H9 (cell line): ENCODE results near the gene SLC26A9. TPM values are rescaled to one million over a fixed set of nuclear protein-coding genes. Genes with fewer than 3 reads are reported as not detected.

Experiments used
- DNase-seq: peaks from one replicate; pipeline ENCODE4 v3.0.0-alpha.2; 2017
- H2AFZ ChIP-seq: one replicate; pipeline ENCODE4 v1.6.1; 2013; ENCODE audit warnings: mild to moderate bottlenecking, low read length, control low read depth, moderate library complexity
- H2AK5ac ChIP-seq: 2 replicates; pipeline ENCODE4 v1.6.1; 2013; ENCODE audit warnings: low read length, control low read depth, mixed read lengths; ENCODE audit not compliant: insufficient read length
- H2BK120ac ChIP-seq: one replicate; pipeline ENCODE4 v1.6.1; 2013; ENCODE audit warnings: low read depth, mild to moderate bottlenecking, low read length, control low read depth, inconsistent platforms; ENCODE audit not compliant: poor library complexity, severe bottlenecking
- H2BK12ac ChIP-seq: 2 replicates; pipeline ENCODE4 v1.6.1; 2013; ENCODE audit warnings: low read length, control low read depth, mixed read lengths, low read depth; ENCODE audit not compliant: insufficient read length
- H2BK15ac ChIP-seq: 2 replicates; pipeline ENCODE4 v1.6.1; 2013; ENCODE audit warnings: low read depth, low read length, control low read depth
- H2BK20ac ChIP-seq: one replicate; pipeline ENCODE4 v1.6.1; 2013; ENCODE audit warnings: low read depth, mild to moderate bottlenecking, low read length, control low read depth, inconsistent platforms; ENCODE audit not compliant: poor library complexity, severe bottlenecking
- H2BK5ac ChIP-seq: 2 replicates; pipeline ENCODE4 v1.6.1; 2013; ENCODE audit warnings: low read length, control low read depth, mixed read lengths; ENCODE audit not compliant: insufficient read length
- H3K14ac ChIP-seq: 2 replicates; pipeline ENCODE4 v1.6.1; 2013; ENCODE audit warnings: low read length, control low read depth; ENCODE audit not compliant: insufficient read depth
- H3K18ac ChIP-seq: 2 replicates; pipeline ENCODE4 v1.6.1; 2013; ENCODE audit warnings: low read depth, mild to moderate bottlenecking, mixed read lengths, low read length, control low read depth; ENCODE audit not compliant: insufficient read length
- H3K23ac ChIP-seq: 2 replicates; pipeline ENCODE4 v1.6.1; 2013; ENCODE audit warnings: low read length, control low read depth, mixed read lengths, low read depth; ENCODE audit not compliant: insufficient read length
- H3K23me2 ChIP-seq: 2 replicates; pipeline ENCODE4 v1.6.1; 2013; ENCODE audit warnings: low read depth, mild to moderate bottlenecking, mixed read lengths, low read length, control low read depth; ENCODE audit not compliant: insufficient read length, poor library complexity, severe bottlenecking
- H3K27ac ChIP-seq: 2 replicates; pipeline ENCODE4 v1.5.1; 2013; ENCODE audit warnings: low read length, control low read depth, mixed read lengths, low read depth; ENCODE audit not compliant: insufficient read length
- H3K27me3 ChIP-seq: 2 replicates; pipeline ENCODE4 v1.6.1; 2013; ENCODE audit warnings: low read length, control low read depth, inconsistent platforms; ENCODE audit not compliant: insufficient read depth
- H3K4ac ChIP-seq: 2 replicates; pipeline ENCODE4 v1.6.1; 2013; ENCODE audit warnings: low read depth, mild to moderate bottlenecking, control low read depth, inconsistent platforms, low read length, moderate library complexity
- H3K4me1 ChIP-seq: 2 replicates; pipeline ENCODE4 v1.6.1; 2013; ENCODE audit warnings: low read length, control low read depth, inconsistent platforms; ENCODE audit not compliant: insufficient read depth
- H3K4me2 ChIP-seq: 2 replicates; pipeline ENCODE4 v1.6.1; 2013; ENCODE audit warnings: low read length, control low read depth, mixed read lengths; ENCODE audit not compliant: insufficient read length, insufficient read depth
- H3K56ac ChIP-seq: 2 replicates; pipeline ENCODE4 v1.6.1; 2013; ENCODE audit warnings: low read depth, mild to moderate bottlenecking, mixed read lengths, low read length, control low read depth; ENCODE audit not compliant: insufficient read length
- H3K79me1 ChIP-seq: 2 replicates; pipeline ENCODE4 v1.6.1; 2013; ENCODE audit warnings: low read depth, mild to moderate bottlenecking, moderate library complexity, low read length, control low read depth, inconsistent platforms; ENCODE audit not compliant: insufficient read depth, poor library complexity, severe bottlenecking
- H3K79me2 ChIP-seq: 2 replicates; pipeline ENCODE4 v1.6.1; 2013; ENCODE audit warnings: low read length, control low read depth, inconsistent platforms; ENCODE audit not compliant: insufficient read depth
- H3K9ac ChIP-seq: 2 replicates; pipeline ENCODE4 v1.6.1; 2013; ENCODE audit warnings: low read length, control low read depth, mixed read lengths; ENCODE audit not compliant: insufficient read length; ENCODE audit errors: extremely low read depth
- H3K9me3 ChIP-seq: one replicate; pipeline ENCODE4 v1.6.1; 2013; ENCODE audit warnings: low read depth, low read length, inconsistent platforms; ENCODE audit not compliant: control insufficient read depth
- H3T11ph ChIP-seq: one replicate; pipeline ENCODE4 v1.6.1; 2013; ENCODE audit warnings: mild to moderate bottlenecking, low read length, control low read depth, inconsistent platforms
- H4K20me1 ChIP-seq: one replicate; pipeline ENCODE4 v1.6.1; 2013; ENCODE audit not compliant: control insufficient read depth, insufficient read length, insufficient read depth
- H4K5ac ChIP-seq: 2 replicates; pipeline ENCODE4 v1.6.1; 2013; ENCODE audit warnings: low read depth, mild to moderate bottlenecking, mixed read lengths, low read length, control low read depth; ENCODE audit not compliant: insufficient read length
- H4K8ac ChIP-seq: replicated peaks from 2 replicates; pipeline ENCODE4 v1.6.1; 2013; ENCODE audit warnings: low read length, control low read depth, mixed read lengths, low read depth; ENCODE audit not compliant: insufficient read length
- H4K91ac ChIP-seq: 2 replicates; pipeline ENCODE4 v1.6.1; 2013; ENCODE audit warnings: low read depth, mild to moderate bottlenecking, moderate library complexity, mixed read lengths, low read length, control low read depth; ENCODE audit not compliant: insufficient read length
- H3K27ac Mint-ChIP-seq, 3 experiments: 2 replicates in 2 of 3; 3 replicates in 1 of 3; pipeline ENCODE4 v1.8.0; 2020 to 2021; ENCODE audit warnings: mixed read lengths in 3 of 3, mild to moderate bottlenecking in 1 of 3, moderate library complexity in 1 of 3
- H3K27me3 Mint-ChIP-seq: 2 replicates; pipeline ENCODE4 v1.8.0; 2021; ENCODE audit warnings: low read depth, mild to moderate bottlenecking, moderate library complexity, mixed read lengths
- H3K36me3 Mint-ChIP-seq, 3 experiments: 2 replicates in 2 of 3; 3 replicates in 1 of 3; pipeline ENCODE4 v1.8.0; 2020 to 2021; ENCODE audit warnings: low read depth in 3 of 3, mixed read lengths in 3 of 3; ENCODE audit not compliant: insufficient read depth in 1 of 3
- H3K4me1 Mint-ChIP-seq, 2 experiments: 2 replicates each; pipeline ENCODE4 v1.8.0; 2020; ENCODE audit warnings: mixed read lengths in 2 of 2
- H3K4me3 Mint-ChIP-seq, 2 experiments: 2 replicates in 1 of 2; 3 replicates in 1 of 2; pipeline ENCODE4 v1.8.0; 2020 to 2021; ENCODE audit warnings: mild to moderate bottlenecking in 2 of 2, mixed read lengths in 2 of 2, moderate library complexity in 1 of 2
- H3K9me3 Mint-ChIP-seq, 2 experiments: 2 replicates in 1 of 2; 3 replicates in 1 of 2; pipeline ENCODE4 v1.8.0; 2020; ENCODE audit warnings: mild to moderate bottlenecking in 2 of 2, mixed read lengths in 2 of 2, moderate library complexity in 1 of 2
- WGBS: extraction: QIAGEN DNeasy Blood & Tissue Kit; methylation state at CpG from one replicate; pipeline ENCODE4 v1.1.7; 2013; ENCODE audit warnings: missing lambda C conversion rate, low lambda C conversion rate, mixed read lengths; ENCODE audit not compliant: insufficient read length; ENCODE audit errors: extremely low coverage; 5-methylcytosine and 5-hydroxymethylcytosine counted together
- total RNA-seq: library from RNA; stranded (reverse); gene quantifications from 2 replicates; pipeline ENCODE4 v1.2.1, GENCODE V29; 2021
- TF ChIP-seq, protein P1 (sequence below): fragments of 200-600 bp; sonication (generic); conservative IDR thresholded peaks from 3 replicates; pipeline ENCODE4 v1.8.0; 2021; ENCODE audit warnings: antibody characterized with exemption, mild to moderate bottlenecking

The SLC26A9 gene
- total RNA-seq, 1 experiment from 2014 or later: not detected

DNA sequence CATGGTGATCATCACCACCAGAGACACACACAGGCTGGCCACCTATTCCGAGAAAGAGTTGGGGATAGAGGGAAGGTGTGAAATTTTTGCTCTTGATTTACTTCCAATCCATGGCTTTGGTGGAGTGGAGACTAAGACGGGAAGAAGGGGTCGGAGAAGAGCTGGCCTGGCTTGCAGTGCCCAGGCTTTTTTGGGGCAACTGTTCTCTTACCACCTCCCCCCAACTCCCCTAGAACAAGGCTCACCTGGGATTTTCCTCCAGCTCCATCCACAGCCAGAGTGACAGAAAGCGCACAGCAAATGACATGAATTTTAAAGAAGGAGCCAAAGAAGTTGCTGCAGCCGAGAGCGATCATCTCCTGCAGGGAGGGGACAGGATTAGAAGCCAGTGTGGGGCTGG is 16.0 kb downstream of the SLC26A9 start:
- no peak overlapping the region for H3K4me3 Mint-ChIP-seq
- Histone ChIP-seq H4K5ac (no peak overlapping the region), H3K4ac (no peak overlapping the region), H3K56ac (no peak overlapping the region), H4K8ac (no peak overlapping the region), H3K27ac (no peak overlapping the region), H2BK5ac (no peak overlapping the region), H3K79me1 (no peaks in the 10 kb centered on the region), H3K14ac (no peak overlapping the region), H2AFZ (no peak overlapping the region), H3K23ac (no peak overlapping the region), H2BK20ac (no peak overlapping the region), H3K18ac (no peak overlapping the region), H3K27me3 (no peaks in the 10 kb centered on the region), H2BK120ac (no peak overlapping the region), H3K9ac (no peak overlapping the region), H3K9me3 (no peaks in the 10 kb centered on the region), H3K4me2 (no peak overlapping the region), H3T11ph (no peak overlapping the region), H2BK12ac (no peak overlapping the region), H4K91ac (no peak overlapping the region), H3K79me2 (no peaks in the 10 kb centered on the region), H2BK15ac (no peak overlapping the region), H3K23me2 (no peaks in the 10 kb centered on the region), H2AK5ac (no peak overlapping the region), H4K20me1 (no peaks in the 10 kb centered on the region), H3K4me1 (no peaks in the 10 kb centered on the region)
- TF ChIP-seq, protein P1, sequence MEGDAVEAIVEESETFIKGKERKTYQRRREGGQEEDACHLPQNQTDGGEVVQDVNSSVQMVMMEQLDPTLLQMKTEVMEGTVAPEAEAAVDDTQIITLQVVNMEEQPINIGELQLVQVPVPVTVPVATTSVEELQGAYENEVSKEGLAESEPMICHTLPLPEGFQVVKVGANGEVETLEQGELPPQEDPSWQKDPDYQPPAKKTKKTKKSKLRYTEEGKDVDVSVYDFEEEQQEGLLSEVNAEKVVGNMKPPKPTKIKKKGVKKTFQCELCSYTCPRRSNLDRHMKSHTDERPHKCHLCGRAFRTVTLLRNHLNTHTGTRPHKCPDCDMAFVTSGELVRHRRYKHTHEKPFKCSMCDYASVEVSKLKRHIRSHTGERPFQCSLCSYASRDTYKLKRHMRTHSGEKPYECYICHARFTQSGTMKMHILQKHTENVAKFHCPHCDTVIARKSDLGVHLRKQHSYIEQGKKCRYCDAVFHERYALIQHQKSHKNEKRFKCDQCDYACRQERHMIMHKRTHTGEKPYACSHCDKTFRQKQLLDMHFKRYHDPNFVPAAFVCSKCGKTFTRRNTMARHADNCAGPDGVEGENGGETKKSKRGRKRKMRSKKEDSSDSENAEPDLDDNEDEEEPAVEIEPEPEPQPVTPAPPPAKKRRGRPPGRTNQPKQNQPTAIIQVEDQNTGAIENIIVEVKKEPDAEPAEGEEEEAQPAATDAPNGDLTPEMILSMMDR: no peak
- no CpG with 5 or more reads among the region's 6 CpGs for WGBS
- H3K27ac Mint-ChIP-seq: peak overlapping the region in 1 of 3 experiments; percentile 27; a peak in 1 of 7 replicates
- H3K4me1 Mint-ChIP-seq: peaks cover 14 to 16% of the 10 kb centered on the region in 2 experiments
- DNase-seq: no peak
- H3K36me3 Mint-ChIP-seq: no peaks in the 10 kb centered on the region
- H3K9me3 Mint-ChIP-seq: no peaks in the 10 kb centered on the region
- no peaks in the 10 kb centered on the region; the same call in 1 of the 2 replicates for H3K27me3 Mint-ChIP-seq
